ENCODE data around the gene PIK3C2B. TPM values are rescaled to one million over a fixed set of nuclear protein-coding genes. Genes with fewer than 3 reads are reported as not detected.

PIK3C2B gene
- total and polyA plus RNA-seq, 4 experiments from 2014 or later, result 0.13 to 46.9 (median 23.7) TPM

DNA sequence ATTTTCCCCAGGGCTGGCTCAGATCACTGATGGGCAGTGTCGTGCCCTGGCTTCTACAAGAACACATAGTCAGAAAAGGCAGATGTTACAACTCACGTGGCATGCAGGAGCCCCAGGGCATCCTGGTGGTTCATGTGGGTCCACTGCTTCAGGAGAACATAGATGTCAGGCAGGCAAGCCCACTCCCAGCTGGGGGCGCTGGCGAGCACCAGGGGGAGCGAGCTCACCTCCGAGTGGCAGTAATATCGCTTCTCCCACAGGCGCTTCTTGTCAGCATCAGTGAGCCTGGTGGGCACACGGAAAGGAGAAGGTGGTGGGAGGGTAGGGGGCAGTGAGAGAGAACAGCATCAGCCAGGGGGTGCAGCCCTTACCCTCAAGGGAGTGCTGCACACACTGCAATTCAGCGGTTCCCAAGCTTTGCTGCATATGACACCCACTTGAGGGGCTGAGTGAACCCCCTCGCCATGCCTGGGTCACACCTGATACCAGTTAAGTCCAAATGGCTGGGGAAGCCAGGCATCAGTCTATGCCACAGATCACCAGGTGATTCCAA, 48.7 kb downstream of the PIK3C2B start:
- peaks cover 31% of the 10 kb centered on the region for H3K36me3 ChIP-seq (ENCODE audit: insufficient read depth, low read length)
- POLR2A ChIA-PET (ENCODE audit: partially characterized antibody), result interaction anchor here (0.7 to 12.8 kb wide), 5 partner anchors 15 to 61 kb away, joined by 3 to 136 read pairs (median 26); partner anchors contain the start of gene PIK3C2B

More for the DNA sequence above, 48.7 kb downstream of the PIK3C2B start:
- Mint-ChIP-seq H3K27me3 (no peaks in the 10 kb centered on the region), H3K36me3 (peaks cover 45 to 74% of the 10 kb centered on the region in 2 donors), H3K27ac (peak overlapping the region in 2 of 7 donors; percentile 89 to 93), H3K4me1 (peaks cover 12 to 48% (median 27%) of the 10 kb centered on the region in 4 donors), H3K9me3 (no peaks in the 10 kb centered on the region), H3K4me3 (no peak overlapping the region)
- Histone ChIP-seq H3K27ac (ENCODE audit: low read depth, low read length) (no peak overlapping the region), H3K4me3 (ENCODE audit: low read length in 2 of 2) (no peak overlapping the region), H3K27me3 (ENCODE audit: insufficient read depth, low read length) (no peaks in the 10 kb centered on the region), H3K9me3 (ENCODE audit: control insufficient read depth in 1 of 2, low read length in 2 of 2) (no peaks in the 10 kb centered on the region), H3K4me1 (ENCODE audit: insufficient read depth, low read length) (peaks cover 21% of the 10 kb centered on the region)
- intact Hi-C loops (cut with micrococcal nuclease), result loop anchor here (1.0 to 5.0 kb wide), 5 partner anchors 15 to 361 kb away; partner anchors contain the start of gene PIK3C2B
- DNase-seq, result peak; percentile 28 to 64 (median 39)
- CTCF ChIA-PET (ENCODE audit: partially characterized antibody), result interaction anchor here (0.7 to 31.3 kb wide), 25 partner anchors 9 to 346 kb away, joined by 3 to 1077 read pairs (median 6); partner anchors contain the start of genes MDM4 and PIK3C2B

Other genes starting within 250 kb of the PIK3C2B start
- gene PLEKHA6, start 134.9 kb downstream of the PIK3C2B start, total RNA-seq, result under 1 TPM; 0.52 to 0.89 TPM
- gene PLEKHA6, start 134.9 kb downstream of the PIK3C2B start, polyA plus RNA-seq, result under 1 TPM in 1 of 2 donors, not detected in 1; 0.15 TPM
- gene PPP1R15B, start 83.0 kb downstream of the PIK3C2B start, total RNA-seq, result 10 to 100 TPM; 78.0 to 81.1 TPM
- gene PPP1R15B, start 83.0 kb downstream of the PIK3C2B start, polyA plus RNA-seq, result 10 to 100 TPM; 17.9 to 20.4 TPM
- gene MDM4, start 21.6 kb upstream of the PIK3C2B start, total RNA-seq, result 100 to 1,000 TPM; 213 to 237 TPM
- 10 to 100 TPM in 1 of 2 donors, 1 to 10 TPM in 1; 7.7 to 26.8 TPM for gene MDM4, start 21.6 kb upstream of the PIK3C2B start, polyA plus RNA-seq
- not detected for gene LRRN2, start 190.9 kb upstream of the PIK3C2B start, total RNA-seq
- not detected for gene LRRN2, start 190.9 kb upstream of the PIK3C2B start, polyA plus RNA-seq

Data from CD4-positive, alpha-beta memory T cell (primary cell).